SHP77 (cell line): ENCODE results near the gene PRMT7.
A peak's percentile ranks its signal among the peaks of the same experiment; 100 is the strongest.
"Not testable (repeated sequence)": the region's sequence is repeated elsewhere in the genome, so short reads cannot be mapped to it uniquely, and the experiment has no call there.

Source experiments
- DNase-seq, 2 experiments: peaks; one replicate each; lab custom pipeline; 2025; lab: John Stamatoyannopoulos, UW

The PRMT7 gene

DNA sequence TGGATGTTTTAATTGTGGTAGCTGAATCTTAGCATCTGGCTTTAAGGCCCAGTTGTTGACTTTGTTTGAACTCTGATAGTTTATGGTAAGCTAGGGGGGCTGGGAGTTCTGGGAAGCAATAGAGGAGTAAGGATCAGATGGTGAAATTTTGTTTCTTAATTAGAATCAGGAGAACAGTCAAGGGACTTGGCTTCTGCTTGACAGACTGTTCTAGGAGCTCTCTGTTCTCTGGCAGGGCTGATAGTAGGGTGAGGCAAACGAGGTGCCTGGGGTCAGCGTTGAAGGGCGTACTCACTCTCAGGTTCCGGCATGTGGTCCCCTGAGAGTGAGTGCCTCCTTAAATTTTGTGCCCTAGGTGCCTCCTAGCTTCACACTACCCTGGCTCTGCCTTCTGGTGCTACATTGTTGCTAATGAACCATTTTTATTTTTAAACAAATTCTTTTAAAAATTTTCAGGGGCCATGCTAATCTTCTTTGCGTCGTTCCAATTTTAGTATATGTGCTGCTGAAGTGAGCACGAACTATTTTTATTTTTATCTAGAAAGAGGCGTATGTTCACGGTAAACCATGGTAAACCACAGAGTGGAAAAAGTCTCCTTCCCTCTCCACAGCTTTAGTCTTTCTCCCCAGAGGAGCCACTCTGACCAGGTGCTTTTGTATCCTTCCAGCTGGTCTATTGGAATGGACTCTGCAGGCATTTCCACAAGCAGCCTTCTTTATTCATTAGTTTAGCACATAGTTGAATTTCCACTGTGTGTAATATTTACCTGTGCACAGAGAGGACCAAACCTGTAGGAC is 26.8 kb upstream of the PRMT7 start:
- DNase-seq: no peak

DNA sequence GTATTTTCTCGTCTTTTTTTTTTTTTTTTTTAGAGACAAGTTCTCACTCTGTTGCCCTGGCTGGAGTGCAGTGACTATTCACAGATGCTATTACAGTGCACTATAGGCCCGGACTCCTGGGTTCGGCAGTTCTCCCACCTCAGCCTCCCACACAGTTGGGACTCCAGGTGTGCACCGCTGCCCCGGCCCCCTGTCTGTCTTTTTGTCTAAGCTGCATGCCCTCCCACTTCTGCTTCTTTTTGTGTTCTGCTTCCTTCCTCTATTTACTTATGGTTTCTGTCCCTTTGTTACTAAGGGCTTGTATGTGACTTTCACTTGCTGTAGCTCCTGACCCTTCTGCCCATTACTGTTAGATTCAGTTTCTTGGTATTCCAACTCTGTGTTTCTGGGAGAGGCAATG is 26.0 kb upstream of the PRMT7 start:
- no peak for DNase-seq

DNA sequence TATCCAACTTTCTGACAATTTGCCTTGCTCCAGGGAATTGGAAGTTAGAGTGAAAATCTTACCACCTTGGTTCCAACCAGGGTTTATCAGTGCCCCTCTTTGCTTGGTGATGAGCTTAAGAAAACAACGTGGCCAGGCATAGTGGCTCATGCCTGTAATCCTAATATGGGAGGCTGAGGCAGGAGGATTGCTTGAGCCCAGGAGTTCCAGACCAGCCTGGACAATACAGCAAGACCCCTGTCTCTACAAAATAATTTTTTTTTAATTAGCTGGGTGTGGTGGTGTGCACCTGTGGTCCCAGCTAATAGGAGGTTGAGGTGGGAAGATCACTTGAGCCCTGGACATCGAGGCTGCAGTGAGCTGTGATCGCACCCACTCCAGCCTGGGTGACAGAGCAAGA is 25.1 kb upstream of the PRMT7 start:
- DNase-seq: no peak

DNA sequence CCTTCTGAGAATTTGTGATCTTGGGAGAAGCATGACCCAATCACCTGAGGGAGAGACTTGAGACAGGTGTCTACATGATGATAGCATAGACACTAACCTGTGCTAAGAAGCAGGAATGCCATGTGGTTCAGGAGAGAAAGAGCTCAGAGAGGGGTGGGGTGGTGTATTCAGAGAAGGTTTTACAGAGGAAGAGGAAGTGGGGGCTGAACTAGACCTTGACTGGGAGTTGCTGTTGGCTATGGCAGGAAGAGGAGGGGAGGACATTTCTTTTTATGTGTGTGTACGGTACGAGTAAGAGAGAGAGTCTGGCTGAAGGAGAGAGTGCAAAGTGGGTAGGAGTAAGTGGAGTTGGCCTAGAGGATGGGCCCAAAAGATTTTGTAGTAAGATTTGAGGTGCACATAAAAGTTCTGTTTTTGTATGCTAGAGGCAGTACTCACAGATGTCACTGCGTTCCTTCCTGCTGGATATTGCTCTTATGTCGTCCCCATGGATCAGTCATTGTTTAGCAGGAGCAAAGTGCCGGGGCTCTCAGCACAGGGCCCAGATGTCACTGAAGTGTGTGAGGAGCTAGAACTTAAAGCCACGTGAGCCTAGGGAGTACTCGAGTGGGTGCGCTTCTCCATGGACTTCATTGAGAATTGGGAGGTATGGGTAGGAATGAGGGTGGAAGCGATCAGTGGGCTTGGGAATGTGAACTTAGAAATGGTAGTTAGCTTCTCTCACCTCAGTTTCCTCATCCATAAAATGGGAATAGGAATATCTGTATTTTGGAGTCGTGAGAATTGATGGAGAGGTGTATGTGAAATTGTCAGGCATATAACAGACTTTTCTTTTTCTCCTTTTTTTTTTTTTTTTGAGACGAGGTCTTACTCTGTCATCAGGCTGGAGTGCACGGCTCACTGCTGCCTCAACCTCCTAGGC is 24.4 kb upstream of the PRMT7 start:
- DNase-seq: no peak

DNA sequence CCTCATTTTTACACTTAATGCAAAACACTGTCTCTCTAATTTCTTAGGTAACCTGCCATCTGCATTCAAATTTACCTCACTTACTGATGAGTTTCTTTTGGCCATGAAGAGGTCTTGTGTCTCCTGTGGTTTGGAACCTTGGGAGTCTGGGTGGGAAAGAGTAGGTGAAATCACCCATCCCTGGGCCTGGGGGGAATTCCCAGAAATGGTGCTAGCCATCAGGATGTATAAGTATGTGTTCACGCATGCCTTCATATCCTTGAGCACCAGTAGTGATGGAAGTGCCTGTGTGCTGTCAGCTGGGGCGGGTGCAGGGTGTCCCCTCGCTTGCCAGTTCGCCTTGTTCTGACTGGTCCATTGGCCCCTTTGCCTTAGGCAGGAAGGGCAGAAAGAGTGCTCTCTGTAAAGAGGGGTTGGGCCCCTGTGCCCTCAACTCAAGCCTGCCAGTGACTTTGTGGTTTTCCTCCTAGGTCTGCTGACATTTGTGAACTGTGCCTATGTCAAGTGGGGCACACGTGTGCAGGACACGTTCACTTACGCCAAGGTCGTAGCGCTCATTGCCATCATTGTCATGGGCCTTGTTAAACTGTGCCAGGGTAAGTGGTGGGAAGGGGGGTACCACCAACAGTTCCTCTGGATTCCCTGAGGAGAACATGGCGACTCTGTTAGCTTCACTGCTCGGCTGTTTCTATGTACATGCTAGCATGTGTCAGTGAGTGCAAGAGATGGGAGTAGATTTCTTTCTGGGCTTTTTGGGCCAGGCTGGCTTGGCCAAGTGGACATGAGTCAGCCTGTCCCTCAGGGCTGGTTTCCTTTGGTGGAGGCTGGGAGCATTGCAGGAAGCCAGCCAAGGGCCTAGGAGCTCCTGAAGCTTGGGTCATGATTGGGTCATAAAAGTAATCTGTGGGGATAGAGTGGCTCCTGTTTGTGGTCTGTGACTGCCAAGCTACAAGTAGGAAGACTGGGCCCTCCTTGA is 23.3 kb upstream of the PRMT7 start:
- no peak for DNase-seq

DNA sequence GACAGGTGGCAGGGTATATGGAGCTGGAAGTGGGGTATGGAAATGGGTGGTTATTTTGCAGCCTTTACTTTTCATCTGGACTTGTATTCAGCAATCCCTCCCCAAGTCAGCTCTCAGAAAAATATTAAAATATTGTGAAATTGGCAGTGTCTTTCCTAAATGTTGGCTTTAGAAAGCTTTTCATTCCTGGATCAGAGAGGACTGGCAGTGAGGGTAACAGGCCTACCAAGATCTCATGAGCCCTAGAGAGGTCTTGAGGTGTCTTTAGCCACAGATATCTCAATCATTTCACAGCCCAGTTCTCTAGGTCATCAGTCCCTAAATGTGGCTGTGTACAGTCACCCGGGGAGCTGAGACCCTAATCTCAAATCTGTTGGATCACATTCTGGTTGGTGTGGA is 22.6 kb upstream of the PRMT7 start:
- no peak for DNase-seq

DNA sequence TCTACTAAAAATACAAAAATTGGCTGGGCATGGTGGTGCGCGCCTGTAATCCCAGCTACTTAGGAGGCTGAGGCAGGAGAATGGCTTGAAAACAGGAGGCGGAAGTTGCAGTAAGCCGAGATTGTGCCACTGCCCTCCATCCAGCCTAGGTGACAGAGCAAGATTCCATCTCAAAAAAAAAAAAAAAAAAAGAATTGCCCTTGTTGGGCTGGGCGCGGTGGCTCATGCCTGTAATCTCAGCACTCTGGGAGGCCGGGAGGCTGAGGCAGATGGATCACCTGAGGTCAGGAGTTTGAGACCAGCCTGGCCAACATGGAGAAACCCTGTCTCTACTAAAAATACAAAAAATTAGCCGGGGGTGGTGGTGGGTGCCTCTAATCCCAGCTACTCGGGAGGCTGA is 22.0 kb upstream of the PRMT7 start:
- not testable (repeated sequence) for DNase-seq

DNA sequence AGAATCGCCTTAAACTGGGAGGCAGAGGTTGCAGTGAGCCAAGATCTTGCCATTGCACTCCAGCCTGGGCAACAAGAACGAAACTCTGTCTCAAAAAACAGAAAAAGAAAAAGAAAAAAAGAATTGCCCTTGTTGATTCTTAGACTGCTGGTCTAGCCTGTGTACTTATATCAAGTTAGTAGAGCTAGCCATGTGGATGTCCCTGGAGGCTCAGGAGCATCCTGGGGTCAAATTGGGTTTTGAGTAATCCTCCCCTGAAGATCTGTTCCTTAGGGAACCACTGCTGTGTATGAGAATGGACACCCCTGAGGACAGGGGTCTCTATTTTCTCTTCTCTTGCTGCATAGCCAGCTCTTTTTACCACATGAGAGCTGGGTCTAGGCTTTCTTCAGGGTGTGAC is 21.6 kb upstream of the PRMT7 start:
- DNase-seq: no peak

DNA sequence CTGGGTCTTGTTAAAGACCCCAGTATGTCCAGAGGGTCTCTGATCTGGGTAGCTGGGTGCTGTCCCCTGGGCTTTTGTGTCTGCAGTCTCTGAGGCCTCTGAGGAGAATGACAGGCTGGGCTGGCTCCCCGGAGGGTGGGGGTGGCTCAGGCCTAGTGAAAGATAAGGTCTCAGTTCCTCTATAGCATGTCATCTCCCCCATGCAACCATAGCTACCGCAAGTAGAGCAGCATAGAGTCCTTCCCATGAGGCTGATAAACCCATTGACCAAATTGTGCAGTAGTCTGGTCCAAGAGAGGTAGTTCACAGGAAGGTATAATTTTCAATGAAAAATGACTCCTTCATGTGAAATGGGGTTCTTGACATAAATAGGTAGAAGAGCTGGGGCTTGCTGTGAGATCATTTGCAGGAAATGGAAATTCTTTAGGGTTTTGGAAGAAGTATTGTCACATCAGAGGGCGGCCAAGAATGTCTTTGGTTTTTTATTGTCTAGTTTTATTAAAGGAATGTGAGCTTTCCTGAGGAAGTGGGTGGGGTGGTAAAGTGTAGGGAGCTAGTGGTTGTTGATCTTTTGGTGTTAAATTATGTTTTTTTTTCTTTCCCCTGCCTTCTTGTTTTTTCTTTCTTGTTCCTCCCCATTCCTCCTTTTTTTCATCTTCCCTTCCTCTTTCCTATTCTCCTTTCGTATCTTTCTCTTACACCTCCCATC is 21.0 kb upstream of the PRMT7 start:
- no peak for DNase-seq

DNA sequence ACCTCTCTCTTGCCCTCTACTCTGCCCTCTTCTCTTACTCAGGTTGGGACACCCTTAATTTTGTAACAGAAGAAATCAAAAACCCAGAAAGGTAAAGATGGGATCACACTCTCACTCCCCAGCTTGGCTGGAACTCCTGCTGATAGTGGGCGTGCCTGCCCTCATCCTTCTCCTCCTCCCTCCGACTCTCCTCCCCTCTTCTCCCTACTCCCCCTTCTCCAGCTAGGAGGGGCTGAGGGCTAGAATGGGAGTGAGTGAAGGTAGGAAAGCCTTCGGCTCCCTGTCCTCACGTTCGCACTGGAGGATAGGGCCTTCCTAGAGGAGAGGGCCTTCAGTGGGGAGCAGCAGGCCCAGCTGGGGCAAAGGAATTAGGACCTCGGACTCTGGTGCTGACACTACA is 20.4 kb upstream of the PRMT7 start:
- no peak for DNase-seq

DNA sequence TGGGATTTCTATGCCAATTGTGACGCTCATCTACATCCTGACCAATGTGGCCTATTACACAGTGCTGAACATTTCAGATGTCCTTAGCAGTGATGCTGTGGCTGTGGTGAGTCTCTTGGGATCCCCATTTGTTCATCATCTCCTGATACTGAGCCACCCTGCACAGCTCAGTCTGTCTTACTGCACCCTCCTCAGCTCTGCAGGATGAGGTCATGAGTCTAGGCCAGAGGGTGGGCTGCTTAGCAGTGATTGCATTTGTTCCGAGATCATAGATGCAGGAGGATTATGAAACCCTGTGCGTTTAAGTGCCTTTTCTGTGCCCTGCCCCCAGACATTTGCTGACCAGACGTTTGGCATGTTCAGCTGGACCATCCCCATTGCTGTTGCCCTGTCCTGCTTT is 19.6 kb upstream of the PRMT7 start:
- no peak for DNase-seq

DNA sequence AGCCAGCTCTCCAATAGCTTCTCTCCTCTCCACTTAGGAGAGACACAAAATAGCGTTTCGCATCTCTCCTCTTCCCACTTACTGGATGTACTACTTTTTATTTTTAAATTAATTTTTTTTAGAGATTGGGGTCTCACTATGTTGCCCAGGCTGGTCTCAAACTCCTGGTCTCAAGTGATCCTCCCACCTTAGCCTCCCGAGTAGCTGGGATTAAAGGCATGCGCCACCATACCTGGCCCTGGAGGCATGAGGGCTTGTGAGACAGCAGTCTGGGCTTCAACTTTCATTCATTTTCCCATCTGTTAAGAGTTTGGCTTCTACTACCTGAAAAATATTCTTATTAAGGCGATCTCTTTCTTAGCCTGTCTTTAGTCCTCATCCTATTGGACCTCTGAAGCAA is 18.4 kb upstream of the PRMT7 start:
- no peak for DNase-seq

DNA sequence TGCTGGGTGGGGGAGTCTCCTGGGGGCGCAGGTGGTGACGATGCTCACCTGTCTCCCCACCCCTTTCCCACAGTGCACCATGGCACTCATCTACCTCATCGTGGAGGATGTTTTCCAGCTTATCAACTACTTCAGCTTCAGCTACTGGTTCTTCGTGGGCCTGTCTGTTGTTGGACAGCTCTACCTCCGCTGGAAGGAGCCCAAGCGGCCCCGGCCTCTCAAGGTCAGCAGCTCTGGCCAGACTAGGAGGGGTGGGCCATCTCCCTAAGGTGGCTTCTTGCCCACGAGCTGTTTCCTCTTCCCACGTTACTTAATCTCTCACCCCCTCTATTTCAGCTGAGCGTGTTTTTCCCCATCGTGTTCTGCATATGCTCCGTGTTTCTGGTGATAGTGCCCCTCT is 14.5 kb upstream of the PRMT7 start:
- no peak for DNase-seq

DNA sequence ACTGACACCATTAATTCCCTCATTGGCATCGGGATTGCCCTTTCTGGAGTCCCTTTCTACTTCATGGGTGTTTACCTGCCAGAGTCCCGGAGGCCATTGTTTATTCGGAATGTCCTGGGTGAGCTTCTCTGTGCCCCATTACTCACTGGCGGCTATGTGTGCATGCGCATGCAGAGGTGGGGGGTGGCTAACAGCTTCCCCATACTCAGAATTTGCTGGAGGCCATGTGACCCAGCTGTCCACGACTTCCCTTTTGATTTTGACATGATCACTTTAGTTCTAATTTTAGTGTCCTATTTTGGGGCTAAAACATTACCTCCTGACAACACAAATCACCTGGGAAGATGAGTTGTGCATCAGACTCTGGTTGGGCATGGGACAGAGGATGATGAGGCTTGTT is 14.1 kb upstream of the PRMT7 start:
- DNase-seq: no peak

DNA sequence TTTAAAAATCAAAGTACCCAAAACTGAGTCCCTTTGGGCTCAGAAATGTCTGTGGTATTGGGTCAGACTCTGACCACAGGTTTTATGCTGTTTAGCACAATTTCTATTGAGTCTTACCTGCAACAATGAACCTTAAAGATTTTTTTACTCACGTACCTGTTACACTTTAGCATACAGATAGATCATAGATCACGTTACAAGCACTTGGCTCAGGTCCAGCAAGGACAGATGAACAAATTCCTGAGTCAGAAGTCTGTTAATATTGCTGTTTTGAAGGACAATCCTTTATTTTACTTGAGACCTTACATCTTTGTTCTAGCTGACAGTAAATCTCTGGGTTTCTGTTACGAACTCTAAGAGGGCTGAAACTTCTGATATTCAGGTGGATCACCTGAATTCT is 12.9 kb upstream of the PRMT7 start:
- DNase-seq: peak in 1 of 2 experiments; percentile 2

DNA sequence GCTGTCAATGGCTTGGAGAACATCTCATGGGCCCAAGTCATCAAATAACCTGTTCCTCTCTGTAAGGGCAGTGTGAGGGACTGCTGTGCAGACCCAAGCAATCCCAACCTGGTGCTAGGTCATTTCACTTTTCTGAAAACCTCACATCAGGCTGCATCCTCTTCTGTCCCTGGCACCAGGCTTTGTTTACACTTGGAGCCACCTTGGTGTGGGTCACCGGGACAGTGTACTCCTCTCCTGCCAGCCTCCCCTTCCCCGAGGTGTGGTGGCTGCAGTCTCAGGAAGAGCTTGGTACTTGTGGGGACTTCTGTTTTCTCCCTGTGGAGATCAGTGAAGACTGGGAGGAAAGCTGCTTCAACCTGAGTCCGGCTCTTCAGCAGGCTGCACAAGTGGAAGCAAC is 12.5 kb upstream of the PRMT7 start:
- DNase-seq: no peak

DNA sequence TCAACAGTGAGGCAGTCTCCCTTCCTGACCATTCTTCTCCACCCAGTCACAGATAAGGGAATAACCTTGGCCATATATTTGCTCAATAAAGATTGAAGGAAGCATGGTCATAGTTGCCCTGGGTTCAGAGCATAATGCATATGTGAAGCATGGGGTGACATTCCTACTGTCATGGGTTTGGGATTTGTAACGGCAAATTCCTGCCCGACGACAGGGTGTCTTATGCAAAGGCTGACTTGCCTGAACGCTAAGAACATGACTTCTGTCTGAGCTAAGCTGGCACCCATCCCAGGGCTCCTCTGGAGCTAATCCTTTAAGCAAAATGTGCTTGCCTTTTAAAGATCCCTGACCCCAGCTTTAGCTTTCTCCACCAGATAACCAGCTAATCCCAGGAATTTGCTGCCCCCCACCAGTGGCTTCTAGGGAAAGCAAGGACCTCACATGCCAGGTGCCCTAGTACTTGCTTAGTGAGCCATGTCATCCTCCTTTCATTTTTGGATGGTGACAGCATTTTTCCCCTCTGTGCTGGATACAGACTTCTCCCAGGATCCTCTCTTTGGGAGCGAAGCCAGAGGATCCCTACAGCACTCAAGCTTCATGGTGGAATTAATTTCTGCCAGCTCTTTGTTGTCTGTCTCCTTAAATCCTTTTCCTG is 11.8 kb upstream of the PRMT7 start:
- no peak for DNase-seq

DNA sequence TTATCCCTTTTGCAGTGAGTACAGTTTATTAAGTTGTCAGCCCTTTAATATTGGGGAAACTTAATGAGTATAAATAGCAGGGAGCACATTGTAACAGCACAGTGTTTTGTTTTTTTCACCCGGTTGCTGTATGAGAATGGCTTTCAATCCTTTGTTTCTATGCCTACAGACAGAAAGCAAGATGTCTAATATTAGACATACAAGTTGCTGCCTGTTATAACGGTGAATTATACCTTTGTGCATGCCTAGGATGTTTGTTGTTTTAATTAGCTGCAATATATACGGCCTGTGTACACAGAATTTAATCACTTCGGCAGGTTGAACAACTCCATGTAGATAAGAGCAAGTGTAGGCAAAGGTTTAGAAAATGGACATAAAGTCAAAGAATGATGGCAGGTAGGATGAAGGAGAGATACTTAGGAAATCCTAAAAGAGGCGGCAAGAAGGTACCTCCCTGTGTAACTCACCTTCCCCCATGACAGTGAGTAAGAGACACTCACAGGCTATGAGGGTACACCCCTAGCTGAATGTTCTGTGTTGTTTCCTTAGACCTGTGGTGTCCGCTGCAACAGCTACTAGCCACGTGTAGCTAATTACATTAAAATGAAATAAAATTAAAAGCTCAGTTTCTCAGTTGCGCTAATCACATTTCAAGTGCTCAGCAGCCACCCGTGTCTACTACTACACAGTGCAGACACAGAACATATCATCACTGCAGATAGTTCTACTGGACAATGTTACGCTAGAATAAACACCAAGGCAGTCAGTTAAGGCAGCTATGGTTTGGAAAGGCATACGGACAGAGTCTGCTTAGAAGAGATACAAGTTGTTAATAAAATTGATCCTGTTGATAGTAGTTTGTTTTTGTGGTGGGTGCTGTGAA is 11.0 kb upstream of the PRMT7 start:
- no peak for DNase-seq

DNA sequence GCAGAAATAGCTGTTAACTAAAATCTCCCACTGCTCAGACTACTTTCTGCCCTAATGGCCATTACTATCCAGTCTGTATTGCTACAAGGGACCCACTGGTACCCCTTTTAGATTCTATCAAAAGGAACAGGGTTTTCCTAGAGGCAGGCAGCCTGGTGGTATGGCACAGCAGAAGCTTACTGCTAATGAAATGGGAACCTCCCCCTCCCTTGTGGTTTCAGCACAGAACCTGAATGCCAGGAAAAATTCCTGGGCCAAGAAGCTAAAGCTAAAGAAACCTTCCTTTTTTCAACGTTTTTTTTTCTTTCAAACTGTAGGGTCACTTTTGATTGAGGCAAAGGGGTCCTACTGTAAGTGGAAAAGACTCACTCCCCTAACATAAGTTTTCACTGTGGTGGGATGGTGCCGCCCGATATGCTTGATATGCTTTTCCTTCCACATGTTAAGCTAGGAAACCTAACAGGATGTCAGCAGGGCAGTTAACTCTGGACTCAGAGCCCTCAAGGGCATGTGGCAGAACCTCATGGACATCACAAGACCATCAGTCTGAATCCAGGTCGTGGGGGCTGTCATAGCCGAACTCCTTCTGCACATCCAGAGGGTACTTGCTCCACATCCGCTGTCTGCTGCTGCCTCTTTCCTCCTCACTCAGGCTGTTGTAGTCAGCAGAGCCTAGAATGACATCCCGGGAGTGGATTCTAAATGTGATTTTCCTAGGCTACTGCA is 9.9 kb upstream of the PRMT7 start:
- DNase-seq: no peak
